ENCODE measurements around the gene TBCD.
"Not testable (repeated sequence)": the region's sequence is repeated elsewhere in the genome, so short reads cannot be mapped to it uniquely, and the experiment has no call there.

The TBCD gene

GRCh38 chr17:82779541-82779940 lies 27.7 kb downstream of the TBCD start:
- DNase-seq (ENCODE audit: low spot score), result no peak
- TF ChIP-seq, protein P1, sequence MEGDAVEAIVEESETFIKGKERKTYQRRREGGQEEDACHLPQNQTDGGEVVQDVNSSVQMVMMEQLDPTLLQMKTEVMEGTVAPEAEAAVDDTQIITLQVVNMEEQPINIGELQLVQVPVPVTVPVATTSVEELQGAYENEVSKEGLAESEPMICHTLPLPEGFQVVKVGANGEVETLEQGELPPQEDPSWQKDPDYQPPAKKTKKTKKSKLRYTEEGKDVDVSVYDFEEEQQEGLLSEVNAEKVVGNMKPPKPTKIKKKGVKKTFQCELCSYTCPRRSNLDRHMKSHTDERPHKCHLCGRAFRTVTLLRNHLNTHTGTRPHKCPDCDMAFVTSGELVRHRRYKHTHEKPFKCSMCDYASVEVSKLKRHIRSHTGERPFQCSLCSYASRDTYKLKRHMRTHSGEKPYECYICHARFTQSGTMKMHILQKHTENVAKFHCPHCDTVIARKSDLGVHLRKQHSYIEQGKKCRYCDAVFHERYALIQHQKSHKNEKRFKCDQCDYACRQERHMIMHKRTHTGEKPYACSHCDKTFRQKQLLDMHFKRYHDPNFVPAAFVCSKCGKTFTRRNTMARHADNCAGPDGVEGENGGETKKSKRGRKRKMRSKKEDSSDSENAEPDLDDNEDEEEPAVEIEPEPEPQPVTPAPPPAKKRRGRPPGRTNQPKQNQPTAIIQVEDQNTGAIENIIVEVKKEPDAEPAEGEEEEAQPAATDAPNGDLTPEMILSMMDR (IDR thresholded peaks at IDR 0.05; ENCODE audit: extremely low read depth, insufficient read depth, missing control alignments), result no peak
- in situ Hi-C loops (cut with MboI; ENCODE audit: low pct_unique_long_range_greater_than_20kb, low sequenced_read_pairs, unreplicated experiment), result no loop called here

GRCh38 chr17:82780195-82780594 lies 28.3 kb downstream of the TBCD start:
- in situ Hi-C loops (cut with MboI; ENCODE audit: low pct_unique_long_range_greater_than_20kb, low sequenced_read_pairs, unreplicated experiment), result no loop called here
- no peak for DNase-seq (ENCODE audit: low spot score)
- TF ChIP-seq, protein P1 (IDR thresholded peaks at IDR 0.05; ENCODE audit: extremely low read depth, insufficient read depth, missing control alignments), result no peak

DNA sequence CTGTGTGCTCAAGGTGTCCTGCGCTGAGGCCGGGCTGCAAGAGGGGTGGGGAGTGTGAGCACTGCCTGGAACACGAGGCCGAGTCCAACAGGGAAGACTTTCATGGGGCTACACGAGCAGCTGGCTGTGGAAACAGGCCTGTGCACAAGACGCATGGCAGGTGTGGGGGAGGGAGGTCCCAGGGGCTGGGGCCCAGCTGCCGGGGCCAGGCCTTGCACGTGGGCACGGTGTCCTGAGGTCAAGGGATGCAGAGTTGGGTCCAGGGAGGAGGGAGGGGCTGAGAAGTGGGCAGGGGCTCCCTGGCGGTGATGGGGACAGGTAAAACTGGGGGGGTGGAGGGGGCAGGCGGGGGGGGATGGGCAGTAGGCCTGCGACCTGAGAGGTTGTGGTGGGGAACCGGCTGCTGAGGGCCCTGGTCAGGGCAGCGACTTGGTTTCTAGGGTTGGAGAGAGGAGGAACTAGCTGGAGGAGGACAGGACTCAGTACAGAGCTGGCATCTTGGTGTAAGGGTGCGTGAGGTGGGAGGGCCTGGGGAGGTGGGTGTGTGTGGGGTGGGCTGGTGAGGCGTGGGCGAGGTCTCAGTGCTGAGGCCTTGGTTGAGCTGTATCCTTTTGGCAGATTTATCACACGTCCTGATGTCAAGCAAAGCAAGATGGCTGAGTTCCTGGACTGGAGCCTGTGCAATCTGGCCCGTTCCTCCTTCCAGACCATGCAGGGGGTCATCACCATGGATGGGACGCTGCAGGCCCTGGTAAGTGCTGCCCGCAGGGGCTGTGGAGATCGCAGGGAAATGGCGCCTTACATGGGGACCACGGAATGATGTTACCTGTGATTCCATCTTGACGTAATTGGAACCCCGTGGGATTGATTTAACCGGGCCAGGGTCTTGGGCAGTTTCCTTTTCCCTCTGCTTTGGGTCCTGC lies 29.4 kb downstream of the TBCD start:
- TF ChIP-seq, protein P1 (IDR thresholded peaks at IDR 0.05; ENCODE audit: extremely low read depth, insufficient read depth, missing control alignments), result no peak
- in situ Hi-C loops (cut with MboI; ENCODE audit: low pct_unique_long_range_greater_than_20kb, low sequenced_read_pairs, unreplicated experiment), result no loop called here
- no peak for DNase-seq (ENCODE audit: low spot score)

DNA sequence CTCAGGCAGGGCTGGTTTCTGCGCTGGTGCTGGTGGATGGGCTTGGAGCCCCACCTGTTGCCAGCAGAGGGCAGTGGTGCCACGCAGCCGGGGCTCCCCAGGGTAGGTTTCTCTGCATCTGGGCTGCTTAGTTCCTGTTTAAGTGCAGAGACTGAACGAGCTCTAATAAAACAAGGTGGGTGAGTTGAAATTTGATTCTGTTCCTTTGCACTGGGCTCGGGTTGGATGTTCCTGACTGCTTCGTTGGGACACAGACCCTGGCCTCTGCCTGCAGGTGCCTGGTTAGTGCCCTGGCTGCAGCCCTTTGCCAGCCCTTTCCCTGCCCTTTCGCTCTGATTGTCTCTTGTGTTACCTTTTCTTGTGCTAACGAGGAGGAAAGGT lies 30.0 kb downstream of the TBCD start:
- TF ChIP-seq, protein P1 (IDR thresholded peaks at IDR 0.05; ENCODE audit: extremely low read depth, insufficient read depth, missing control alignments), result peak; percentile 98
- peak; percentile 95 for DNase-seq (ENCODE audit: low spot score)
- in situ Hi-C loops (cut with MboI; ENCODE audit: low pct_unique_long_range_greater_than_20kb, low sequenced_read_pairs, unreplicated experiment), result no loop called here

DNA sequence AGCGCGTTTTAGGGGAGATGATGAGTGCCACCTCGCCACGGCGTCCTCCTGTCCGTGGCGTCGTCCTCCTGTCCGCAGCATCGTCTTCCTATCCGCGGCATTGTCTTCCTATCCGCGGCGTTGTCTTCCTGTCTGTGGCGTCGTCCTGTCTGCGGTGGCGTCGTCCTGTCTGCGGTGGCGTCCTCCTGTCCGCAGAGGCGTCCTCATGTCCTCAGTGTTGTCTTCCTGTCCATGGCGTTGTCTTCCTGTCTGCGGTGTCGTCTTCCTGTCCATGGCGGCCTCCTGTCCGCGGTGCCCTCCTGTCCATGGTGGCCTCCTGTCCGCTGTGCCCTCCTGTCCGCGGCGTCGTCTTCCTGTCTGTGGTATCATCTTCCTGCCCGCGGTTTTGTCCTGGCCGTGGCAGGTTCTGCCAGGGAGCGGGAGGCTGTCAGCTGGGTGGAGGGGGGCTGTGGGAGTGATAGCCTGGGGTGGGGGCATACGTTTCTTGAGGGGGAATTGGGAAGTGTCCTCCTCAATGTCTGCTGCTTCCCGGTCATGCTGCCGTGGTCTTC lies 30.9 kb downstream of the TBCD start:
- no peak for DNase-seq (ENCODE audit: low spot score)
- in situ Hi-C loops (cut with MboI; ENCODE audit: low pct_unique_long_range_greater_than_20kb, low sequenced_read_pairs, unreplicated experiment), result no loop called here
- TF ChIP-seq, protein P1 (IDR thresholded peaks at IDR 0.05; ENCODE audit: extremely low read depth, insufficient read depth, missing control alignments), result no peak

DNA sequence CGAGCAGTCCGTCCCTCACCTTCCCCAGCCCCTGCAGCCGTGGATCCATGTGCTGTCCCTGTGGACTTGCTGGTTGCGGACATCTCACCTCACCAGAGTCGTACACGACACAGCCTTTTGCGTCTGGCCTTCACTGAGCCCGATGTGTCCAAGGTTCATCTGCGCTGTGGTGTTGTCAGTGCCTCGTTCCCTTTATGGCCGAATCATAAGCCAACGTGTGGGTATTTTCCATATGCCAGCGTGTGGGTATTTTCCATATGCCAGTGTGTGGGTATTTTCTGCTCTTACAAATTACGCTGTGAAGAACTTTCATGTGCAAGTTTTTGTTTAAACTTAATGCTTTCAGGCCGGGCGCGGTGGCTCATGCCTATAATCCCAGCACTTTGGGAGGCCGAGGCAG lies 31.6 kb downstream of the TBCD start:
- DNase-seq (ENCODE audit: low spot score), result no peak
- in situ Hi-C loops (cut with MboI; ENCODE audit: low pct_unique_long_range_greater_than_20kb, low sequenced_read_pairs, unreplicated experiment), result no loop called here
- TF ChIP-seq, protein P1 (IDR thresholded peaks at IDR 0.05; ENCODE audit: extremely low read depth, insufficient read depth, missing control alignments), result no peak

GRCh38 chr17:82785581-82785980 lies 33.7 kb downstream of the TBCD start:
- DNase-seq (ENCODE audit: low spot score); in situ Hi-C loops (cut with MboI; ENCODE audit: low pct_unique_long_range_greater_than_20kb, low sequenced_read_pairs, unreplicated experiment): not testable (repeated sequence)

All from GM13977 (cell line).